Superior temporal gyrus (tissue), 1 donor: ENCODE results near the gene SMC6.

Experiments
- DNase-seq: peaks from one replicate; pipeline ENCODE4 v3.0.0-alpha.2; 2016; ENCODE audit errors: extremely low spot score

Gene SMC6

DNA sequence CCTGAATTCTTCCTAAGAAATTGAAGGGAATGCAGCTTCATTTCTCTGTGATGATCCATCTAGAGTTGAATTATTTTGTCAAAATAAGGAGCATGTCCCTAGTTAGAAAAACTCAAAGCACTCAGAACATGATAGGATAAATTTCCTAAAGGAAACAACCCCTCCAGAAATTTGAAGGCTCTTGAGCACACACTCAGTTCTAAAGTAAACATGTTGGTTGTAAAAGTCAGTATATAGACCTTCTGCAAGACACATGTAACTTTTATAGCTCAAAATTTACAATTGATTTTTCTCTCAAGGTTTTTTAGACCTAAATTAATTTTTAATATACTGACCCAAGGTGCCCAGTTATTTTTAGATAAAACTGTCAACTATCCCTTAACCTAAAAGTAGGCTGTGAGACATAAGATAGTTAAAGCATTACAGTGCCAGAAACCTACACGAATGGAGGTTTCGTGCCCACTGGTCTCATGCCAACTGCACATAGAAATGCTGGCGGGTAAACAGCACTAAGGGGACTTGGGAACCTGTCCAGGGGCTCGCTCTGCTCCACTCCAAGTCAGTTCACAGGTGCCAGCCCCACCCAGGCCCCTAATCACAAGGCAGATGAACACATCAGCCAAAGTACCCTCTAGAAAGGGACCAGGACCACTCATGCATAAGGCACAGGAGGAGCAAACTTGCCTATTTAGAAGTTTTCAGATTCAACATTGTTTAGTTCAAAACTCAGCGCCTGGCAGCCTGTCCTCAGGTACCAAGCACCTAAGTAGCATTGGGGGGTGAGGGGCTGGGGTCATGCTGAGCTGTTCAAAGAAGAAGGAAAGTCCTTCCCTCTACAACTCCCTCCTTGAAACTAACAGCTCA is 106.5 kb downstream of the SMC6 start:
- DNase-seq = no peak

DNA sequence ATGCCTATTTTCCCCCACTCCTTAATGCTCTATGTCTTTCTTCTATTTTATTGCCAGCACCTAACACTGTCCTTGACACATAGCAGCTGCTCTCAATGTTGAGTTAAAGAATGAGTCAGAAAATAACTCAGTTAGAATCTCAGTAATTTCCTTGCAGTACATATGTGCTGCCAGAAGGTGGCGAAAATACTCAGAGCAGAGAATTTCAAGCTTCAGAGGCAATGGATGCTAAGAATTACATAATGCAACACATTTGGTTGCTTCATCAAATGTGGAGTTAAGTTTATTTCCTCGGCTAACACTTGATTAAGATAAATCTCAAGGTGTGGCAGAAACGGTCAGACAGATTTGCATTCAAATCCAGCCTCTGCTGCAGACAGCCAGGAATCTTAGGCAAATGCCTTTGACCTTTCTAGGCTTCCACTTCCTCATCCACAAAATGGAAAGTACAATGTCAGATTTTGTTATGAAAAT is 107.5 kb downstream of the SMC6 start:
- DNase-seq = peak; percentile 90

DNA sequence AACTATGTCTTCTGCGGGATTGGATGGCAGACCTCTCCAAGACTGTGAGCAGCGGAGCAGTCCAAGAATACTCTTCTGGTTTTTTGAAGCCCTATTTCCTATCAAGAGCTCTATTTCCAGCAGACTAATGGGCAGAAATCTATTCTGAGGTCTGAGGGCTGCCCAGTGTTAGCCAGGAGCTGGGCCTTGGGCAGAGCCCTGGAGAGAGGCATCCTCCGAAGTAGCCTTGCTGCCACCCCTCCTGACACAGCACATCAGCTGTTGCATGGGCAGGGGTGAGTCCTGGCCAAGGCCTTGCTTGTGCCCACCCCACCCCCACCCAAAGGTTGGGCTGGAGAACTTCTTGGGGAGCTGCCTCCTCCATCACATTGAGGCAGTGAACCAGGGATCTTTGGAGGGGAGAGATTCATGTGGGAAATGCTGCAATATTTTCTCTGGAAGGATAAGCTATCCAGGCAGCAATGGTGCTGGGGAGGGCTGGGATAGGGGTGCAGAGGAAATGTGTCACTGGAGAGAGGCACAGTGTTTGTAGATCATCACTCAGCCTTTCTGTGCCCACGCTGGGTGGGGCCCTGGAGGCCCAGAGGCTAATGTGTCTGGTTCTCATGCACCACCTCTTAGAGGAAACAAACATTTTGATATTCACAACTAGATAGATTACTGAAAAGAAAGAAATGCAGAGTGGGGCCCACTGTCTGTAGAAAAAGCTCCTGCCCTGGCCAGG is 108.5 kb downstream of the SMC6 start:
- no peak for DNase-seq

DNA sequence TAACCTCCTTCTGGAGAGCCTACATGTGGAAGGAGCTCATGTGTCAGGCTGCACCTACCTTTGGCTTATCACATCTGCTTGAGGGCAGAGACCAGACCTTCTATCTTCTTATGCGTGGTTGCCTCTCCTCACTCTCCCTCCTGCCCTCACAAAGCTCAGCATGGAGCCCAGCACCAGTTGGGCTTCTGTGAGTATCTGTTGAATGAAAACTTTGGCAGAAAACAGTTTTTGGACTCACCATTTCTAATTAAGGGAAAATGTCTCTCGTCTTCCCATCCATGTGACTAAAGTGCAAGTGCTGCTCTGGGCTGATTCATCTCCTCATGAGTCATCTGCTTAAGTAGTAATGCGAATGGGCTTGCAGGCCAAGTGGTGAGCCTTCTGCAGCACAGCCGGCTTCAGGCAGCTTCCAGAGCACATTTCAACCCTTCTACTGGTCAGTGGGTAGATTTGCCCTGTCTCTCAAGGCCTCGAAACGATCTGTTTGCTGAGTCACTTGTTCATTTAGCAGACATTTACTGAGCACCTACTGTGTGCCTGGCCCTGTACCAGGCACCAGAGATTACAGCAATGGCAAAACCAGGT is 110.5 kb downstream of the SMC6 start:
- DNase-seq = peak; percentile 71

DNA sequence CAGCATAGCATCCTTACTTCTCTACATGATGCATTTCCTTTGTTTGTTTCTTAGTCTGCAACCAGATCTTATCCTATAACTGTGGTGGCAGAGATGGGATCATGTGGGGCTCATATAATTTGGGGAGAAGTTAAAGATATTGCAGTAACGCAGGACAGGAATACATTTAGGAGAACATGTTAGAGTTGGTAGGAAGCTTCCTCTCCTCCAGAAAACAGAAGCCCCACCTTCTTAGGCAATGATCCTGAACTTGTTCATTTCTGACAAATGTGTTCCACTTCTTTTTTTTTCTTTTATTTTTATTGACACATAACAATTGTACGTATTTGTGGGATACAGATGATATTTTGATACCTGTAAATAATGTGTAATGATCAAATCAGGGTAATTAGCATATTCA is 113.2 kb downstream of the SMC6 start:
- no peak for DNase-seq

DNA sequence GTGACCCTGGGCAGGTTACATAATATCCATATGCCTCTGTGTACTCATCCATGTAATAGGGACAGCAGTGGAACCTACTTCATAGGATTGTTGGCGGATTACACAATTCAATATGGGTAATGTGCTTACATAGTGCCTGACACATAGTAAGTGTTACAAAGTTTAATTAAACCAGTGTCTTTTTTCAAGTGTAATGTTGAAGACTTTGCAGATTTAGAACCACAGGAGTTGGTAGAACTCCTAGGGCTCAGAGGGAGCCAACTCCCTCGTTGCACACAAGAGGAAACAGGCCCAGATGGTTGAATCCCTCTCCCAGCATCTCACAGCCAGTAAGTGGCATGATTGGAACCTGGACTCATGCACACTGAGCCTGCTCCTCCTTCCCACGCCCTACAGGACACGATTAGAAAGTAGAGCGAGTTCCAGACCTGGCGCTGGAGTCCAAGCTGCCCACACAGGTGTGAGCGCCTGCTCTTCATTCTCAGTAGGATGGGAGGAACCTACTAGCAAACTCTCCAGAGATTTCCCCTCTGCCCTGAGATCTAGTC is 115.3 kb downstream of the SMC6 start:
- peak; percentile 62 for DNase-seq

DNA sequence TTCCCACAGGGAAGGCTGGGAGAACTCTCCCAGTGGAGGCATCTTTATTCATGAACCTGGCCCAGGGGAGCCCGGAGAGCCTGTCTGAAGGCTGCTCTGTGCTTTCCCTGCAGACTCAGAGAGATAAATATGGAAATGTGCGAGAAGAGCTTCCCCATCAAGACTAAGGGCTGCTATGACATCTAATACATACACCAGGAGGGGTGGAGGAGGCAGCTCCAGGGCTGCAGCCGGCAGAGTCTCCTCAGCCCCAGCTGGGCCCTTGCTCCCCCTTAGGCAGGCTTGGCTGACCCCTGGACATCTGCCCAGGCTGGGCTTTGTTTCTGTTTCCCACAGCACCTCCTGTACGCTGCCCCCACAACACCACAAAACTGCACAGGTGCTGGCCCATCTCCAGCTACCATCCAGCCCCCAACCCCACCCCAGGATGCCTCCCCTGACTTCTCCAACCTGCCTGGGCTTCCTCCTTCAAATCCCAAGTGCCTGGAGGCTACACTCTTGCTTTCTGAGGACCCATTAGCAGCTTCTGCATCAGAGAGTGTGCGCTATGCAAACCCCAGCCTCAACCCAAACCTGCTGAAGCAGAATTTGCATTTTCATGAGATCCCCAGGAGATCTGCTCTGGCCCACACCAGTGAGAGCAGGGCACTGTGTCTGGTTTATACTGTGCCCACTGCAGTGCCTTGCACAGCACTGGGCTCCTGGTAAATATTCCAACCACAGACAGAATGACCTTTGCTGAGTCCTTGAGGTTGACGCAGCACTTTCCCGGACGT is 116.3 kb downstream of the SMC6 start:
- no peak for DNase-seq

DNA sequence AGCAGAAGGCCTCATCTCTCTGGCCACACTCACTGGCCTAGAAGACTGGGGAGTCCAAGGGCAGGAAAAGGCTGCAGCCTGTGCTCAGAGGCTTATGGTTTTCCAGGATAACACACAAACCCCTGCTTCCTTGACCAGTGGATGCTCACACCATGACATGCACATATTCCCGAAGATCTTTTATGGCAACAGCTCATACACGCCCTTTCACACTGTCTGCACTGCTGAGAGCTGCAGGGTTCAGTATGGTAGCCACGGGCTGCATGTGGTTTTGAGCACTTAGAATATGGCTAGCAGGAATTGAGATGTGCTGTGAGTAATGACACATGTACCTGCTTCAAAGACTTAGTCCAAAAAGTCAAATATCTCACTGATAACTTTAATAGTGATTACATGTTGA is 117.4 kb downstream of the SMC6 start:
- DNase-seq = no peak

DNA sequence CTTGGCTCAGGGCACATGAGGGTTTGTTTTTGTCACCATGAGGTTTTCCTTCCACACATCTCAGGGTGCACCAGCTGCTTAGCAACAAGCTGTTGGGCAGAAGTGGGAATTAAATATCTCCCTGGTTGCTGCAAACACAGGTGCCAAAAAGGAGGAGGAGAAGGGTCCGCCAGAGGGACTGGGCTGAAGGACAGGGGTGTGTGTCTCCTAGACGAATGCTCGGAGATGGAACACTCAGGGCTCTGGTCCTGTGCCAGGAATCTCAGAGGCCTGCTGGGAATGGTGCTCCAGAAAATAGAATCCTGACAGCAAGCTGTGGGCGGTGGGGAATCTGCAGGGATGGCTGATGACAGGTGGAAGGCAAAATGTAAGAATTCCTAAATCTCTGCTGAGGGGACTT is 118.6 kb downstream of the SMC6 start:
- DNase-seq = peak; percentile 64

DNA sequence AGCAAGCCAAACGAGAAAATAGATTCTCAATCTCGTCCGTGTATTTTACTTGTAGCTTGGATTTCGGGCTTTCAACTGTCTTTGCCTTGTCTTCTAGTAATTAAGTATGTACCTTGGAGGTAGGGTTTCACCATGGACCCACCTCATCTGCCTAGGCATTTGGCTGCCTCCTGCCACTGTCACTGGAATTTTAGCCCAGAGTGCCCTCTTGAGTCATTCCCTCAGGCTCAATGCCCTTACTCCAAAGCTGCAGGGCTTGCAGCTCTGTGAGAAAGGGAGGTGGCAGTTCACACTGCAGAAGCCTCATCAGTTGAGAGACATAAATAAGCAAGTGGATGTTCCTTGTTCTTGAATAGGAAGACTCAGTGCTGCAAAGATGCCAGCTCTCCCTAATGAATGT is 123.5 kb downstream of the SMC6 start:
- DNase-seq = no peak

DNA sequence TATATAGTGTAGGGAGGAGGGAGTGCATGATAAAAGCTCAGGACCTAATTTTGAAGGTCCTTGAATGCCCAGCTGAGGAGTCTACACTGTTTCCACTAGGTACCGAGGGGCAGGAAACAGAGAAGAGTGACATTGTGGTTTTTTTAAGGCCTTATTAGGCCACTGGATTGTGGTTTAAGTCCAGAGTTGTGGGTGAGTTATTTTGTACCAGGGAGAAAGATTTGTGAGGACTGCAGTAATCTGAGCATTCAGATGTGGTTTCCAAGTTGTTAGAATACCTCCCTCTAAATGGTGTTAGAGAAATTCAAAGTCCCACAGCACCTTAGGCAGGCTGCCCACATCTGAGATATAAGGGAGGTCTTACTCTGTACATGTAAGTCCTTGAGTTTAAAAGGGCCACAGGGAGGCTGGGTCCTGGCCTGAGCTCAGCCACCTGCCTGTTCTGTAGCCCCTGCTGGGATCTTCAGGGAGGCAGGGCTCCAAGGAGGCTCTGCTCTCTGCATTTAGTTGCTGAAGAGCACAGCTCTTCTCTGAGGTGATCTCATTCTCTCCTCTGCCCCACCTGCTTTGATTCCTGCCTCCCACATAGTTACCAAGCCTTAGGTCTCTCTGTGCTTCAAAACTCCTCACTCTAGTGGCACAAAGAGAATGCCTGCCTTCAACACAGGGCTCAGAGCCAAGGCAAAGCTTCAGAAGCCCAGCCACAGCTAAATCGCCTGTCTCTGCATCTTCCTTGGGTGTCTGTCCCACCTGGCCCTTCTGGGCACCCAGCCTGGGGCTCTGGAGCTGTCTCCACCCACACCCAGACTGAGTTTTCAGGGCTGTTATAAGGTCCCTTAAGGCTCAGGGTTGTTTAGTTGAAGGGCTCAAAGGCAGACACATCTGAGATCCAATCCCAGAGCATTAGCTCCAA is 125.0 kb downstream of the SMC6 start:
- peak; percentile 39 for DNase-seq

DNA sequence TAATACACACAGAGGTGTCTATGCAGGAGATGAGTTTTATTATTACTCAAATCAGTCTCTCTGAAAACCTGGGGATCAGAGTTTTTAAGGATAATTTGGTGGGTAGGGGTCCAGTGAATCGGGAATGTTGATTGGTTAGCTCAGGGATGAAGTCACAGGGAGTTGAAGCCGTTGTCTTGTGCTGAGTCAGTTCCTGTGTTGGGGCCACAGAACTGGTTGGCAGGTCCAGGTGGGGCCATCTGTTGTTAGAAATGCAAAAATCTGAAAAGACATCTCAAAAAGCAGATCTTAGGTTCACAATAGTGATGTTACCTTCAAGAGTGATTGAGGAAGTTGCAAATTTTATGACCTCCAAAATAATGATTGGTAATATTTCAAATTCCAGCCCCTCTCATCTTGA is 126.2 kb downstream of the SMC6 start:
- DNase-seq = no peak

DNA sequence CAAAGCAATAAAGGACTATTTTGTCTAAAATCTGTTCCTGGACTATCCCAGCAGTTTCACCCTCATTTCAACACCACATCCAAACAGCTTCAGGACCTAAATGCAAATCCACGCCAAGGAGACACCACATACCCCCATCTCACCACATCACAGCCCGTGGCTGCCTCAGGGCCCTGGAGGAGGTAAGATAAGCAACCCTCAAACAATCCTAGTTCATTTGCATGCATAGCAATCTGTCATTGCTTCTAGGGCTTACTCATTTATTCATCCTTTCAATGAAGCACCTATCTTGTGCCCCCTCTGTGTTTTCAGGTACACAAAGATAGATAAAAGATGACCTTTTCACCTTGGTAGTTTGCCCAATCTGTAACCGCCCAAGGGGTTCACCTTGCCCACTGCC is 126.6 kb downstream of the SMC6 start:
- DNase-seq = no peak

DNA sequence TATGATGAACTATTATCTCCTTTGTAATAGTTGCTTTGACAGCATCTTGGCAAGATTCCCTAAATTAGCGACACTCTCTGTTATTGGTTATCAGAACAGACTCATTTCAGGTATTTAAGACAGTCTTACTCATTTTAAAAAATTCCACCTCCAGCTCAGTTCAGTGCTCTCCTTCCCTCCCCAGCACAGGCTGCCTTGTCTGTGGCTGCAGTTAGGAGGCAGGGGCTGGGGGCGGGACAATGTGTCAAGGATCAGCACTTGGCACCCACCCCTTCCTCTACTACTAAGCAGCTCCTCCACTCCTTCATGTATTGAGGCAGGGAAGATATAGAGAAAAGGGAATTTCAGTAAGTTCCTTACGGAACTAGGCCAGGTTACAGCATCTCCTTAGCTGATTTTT is 128.2 kb downstream of the SMC6 start:
- DNase-seq = no peak

DNA sequence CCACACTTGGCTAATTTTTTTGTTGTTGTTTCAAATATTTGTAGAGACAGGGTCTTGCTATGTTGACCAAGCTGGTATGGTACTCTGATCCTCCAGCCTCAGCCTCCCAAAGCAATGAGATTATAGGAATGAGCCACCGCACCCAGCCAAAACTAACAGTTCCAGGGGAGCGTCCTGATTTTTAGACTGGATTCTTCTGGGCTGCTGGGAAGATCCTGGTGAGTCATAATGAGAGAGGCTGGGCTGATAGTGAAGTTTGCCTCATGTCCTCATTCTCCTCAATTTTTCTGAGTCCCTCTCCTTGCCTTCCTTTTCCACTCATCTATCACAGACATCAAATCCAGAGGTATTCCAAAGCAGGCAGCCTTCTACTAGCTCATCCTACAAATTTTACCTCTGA is 131.8 kb downstream of the SMC6 start:
- DNase-seq = no peak

DNA sequence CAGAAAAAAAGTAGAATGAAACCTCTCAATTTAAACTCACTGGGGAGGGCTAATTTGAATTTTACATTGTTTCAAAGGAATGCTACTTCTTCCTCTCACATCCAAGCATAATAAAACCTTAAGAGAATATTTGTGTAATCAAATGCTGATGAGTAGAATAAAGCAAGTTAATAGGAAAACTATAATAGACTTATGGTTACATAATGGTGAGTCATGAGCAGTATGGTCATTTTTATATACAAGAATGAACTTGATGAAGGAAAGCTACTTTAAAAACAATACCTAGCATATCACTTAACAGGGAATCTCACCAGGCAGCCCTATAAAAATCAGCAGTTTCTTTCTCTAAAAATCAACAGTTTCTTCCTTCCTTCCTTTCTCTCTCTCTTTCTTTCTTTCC is 132.8 kb downstream of the SMC6 start:
- no peak for DNase-seq

DNA sequence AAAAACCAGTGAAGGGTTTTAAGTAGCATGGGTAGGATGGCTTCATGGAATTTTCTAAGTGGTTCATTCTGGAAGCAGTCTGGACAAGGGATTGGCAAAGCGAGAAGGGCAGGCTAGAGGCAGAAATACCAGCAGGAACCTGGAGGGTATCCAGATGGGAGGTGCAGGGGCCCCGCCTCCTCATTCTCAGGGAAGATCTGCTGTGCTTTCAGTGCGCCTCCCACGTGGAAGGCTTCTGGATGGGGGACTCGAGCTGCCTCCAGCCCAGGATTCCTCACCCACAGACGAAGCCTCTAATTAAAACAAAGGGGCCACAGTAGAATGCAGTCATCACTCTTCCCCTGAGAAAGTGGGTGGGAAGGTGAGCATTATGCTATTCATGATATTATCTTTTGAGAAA is 133.3 kb downstream of the SMC6 start:
- DNase-seq = peak; percentile 48

DNA sequence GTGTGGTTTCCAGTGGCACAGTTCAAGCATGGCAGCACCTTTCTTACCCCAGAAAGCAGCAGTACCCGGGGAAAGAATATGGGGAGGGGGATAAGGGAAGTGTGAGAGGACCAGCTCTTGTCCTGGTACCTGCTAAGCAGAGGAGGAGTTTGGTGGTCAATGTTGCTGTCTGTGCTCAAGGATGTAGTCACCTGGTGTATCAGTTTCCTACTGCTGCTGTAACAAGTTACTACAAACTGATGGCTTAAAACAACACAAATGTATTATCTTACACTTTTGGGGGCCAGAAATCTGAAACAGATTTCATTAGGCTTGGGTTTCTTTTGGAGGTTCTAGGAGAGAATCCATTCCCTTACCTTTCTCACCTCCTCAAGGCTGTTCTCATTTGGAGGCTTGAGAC is 135.7 kb downstream of the SMC6 start:
- DNase-seq = no peak

DNA sequence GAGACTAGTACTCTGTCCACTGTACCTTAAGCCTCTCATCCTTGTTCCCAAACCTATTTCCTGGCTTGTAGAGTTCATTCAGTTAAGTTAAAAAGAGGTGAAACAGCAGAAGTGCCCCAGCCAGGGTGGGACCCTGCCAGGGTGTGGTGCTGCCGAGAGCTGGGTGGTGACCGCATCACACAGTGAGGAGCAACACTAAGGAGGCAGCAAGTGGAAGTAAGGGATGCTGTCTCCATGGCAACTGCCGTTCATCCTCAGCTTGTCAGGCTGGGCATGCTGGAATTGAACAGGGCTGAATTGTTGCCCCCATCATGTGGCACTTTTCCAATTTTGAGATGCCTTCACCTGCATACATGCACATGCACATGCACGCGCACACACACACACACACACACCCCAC is 136.1 kb downstream of the SMC6 start:
- DNase-seq = no peak

DNA sequence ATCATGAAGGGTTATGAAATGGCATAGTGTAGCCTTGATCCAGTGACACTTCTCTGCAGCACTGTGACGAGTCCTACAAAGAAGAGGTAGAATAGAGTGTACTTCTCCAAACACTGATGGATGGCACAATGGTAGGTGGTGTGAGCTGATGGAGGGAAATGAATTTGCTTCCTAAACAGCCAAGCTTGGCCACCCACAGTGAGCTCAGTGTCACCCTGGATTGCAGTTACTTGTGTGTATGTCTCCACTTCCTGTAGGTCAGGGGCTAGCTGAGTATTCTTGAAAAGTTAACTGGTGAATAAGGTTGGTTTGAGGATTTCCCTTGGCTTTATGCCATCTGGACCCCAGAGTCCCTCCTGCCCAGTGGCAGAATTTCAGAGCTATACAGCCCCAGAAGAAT is 137.2 kb downstream of the SMC6 start:
- no peak for DNase-seq
